Liver (tissue), 9 donors: ENCODE data around the gene ERAL1. TPM values are rescaled to one million over a fixed set of nuclear protein-coding genes. Genes with fewer than 3 reads are reported as not detected.
A peak's percentile ranks its signal among the peaks of the same experiment; 100 is the strongest.

Experiments
- DNase-seq: peaks from one replicate; pipeline ENCODE4 v3.0.0-alpha.2; 2017; ENCODE audit warnings: low spot score
- H3K27ac ChIP-seq, 2 donors: one replicate each; pipeline ENCODE4 v1.7.0; 2013; ENCODE audit warnings: inconsistent platforms in 2 of 2, low read length in 2 of 2, control low read depth in 1 of 2, low read depth in 1 of 2, mild to moderate bottlenecking in 1 of 2
- H3K27me3 ChIP-seq, 4 donors: one replicate each; pipeline versions ENCODE4 v1.6.1 to v1.7.0; 2013; ENCODE audit warnings: low read length in 3 of 4, inconsistent platforms in 1 of 4, mild to moderate bottlenecking in 1 of 4, moderate library complexity in 1 of 4; ENCODE audit not compliant: control insufficient read depth in 4 of 4, insufficient read depth in 4 of 4
- H3K36me3 ChIP-seq, 4 donors: one replicate each; pipeline versions ENCODE4 v1.6.1 to v1.7.0; 2013; ENCODE audit warnings: low read length in 3 of 4, mild to moderate bottlenecking in 3 of 4, low read depth in 1 of 4, moderate library complexity in 1 of 4; ENCODE audit not compliant: control insufficient read depth in 4 of 4, insufficient read depth in 3 of 4
- H3K4me1 ChIP-seq, 4 donors: one replicate each; pipeline versions ENCODE4 v1.6.1 to v1.7.0; 2013; ENCODE audit warnings: low read length in 3 of 4, mild to moderate bottlenecking in 3 of 4, moderate library complexity in 1 of 4; ENCODE audit not compliant: control insufficient read depth in 4 of 4, insufficient read depth in 4 of 4
- H3K4me3 ChIP-seq, 3 donors: one replicate each; pipeline versions ENCODE4 v1.6.1 to v1.7.0; 2013; ENCODE audit warnings: low read length in 3 of 3, control low read depth in 1 of 3, low read depth in 1 of 3, mild to moderate bottlenecking in 1 of 3
- H3K9ac ChIP-seq, 2 donors: one replicate each; pipeline ENCODE4 v1.7.0; 2013; ENCODE audit warnings: low read length in 2 of 2, mild to moderate bottlenecking in 2 of 2, moderate library complexity in 2 of 2, control low read depth in 1 of 2, low read depth in 1 of 2
- H3K9me3 ChIP-seq, 4 donors: one replicate each; pipeline versions ENCODE4 v1.6.1 to v1.7.0; 2013; ENCODE audit warnings: low read length in 3 of 4; ENCODE audit not compliant: control insufficient read depth in 4 of 4
- EGR1 ChIP-seq, 2 donors: IDR thresholded peaks; 2 replicates each; pipeline ENCODE4 v1.6.1; 2016 to 2018; ENCODE audit warnings: antibody characterized with exemption in 2 of 2, low read depth in 2 of 2
- FOXA1 ChIP-seq: IDR thresholded peaks from 2 replicates; pipeline ENCODE4 v1.6.1; 2016; ENCODE audit warnings: antibody characterized with exemption
- FOXA2 ChIP-seq: IDR thresholded peaks from 2 replicates; pipeline ENCODE4 v1.6.1; 2016; ENCODE audit warnings: antibody characterized with exemption
- GABPA ChIP-seq, 2 donors: IDR thresholded peaks in 1 of 2; conservative IDR thresholded peaks in 1 of 2; 2 replicates each; pipeline ENCODE4 v1.6.1; 2016; ENCODE audit warnings: antibody characterized with exemption in 2 of 2, mild to moderate bottlenecking in 1 of 2, moderate library complexity in 1 of 2
- HNF4A ChIP-seq, 2 donors: conservative IDR thresholded peaks; 2 replicates each; pipeline ENCODE4 v1.6.1; 2016; ENCODE audit warnings: antibody characterized with exemption in 2 of 2, mild to moderate bottlenecking in 2 of 2
- HNF4G ChIP-seq: IDR thresholded peaks from 2 replicates; pipeline ENCODE4 v1.6.1; 2016; ENCODE audit warnings: antibody characterized with exemption
- JUND ChIP-seq, 2 donors: IDR thresholded peaks; 2 replicates each; pipeline ENCODE4 v1.6.1; 2016; ENCODE audit warnings: antibody characterized with exemption in 2 of 2
- NR2F2 ChIP-seq: IDR thresholded peaks from 2 replicates; pipeline ENCODE4 v1.6.1; 2016; ENCODE audit warnings: antibody characterized with exemption
- RAD21 ChIP-seq, 2 donors: IDR thresholded peaks; 2 replicates each; pipeline ENCODE4 v1.6.1; 2016; ENCODE audit warnings: antibody characterized with exemption in 2 of 2, mild to moderate bottlenecking in 2 of 2
- RXRA ChIP-seq, 2 donors: IDR thresholded peaks; 2 replicates each; pipeline ENCODE4 v1.6.1; 2017 to 2018; ENCODE audit warnings: antibody characterized with exemption in 2 of 2, mild to moderate bottlenecking in 1 of 2
- SP1 ChIP-seq: IDR thresholded peaks from 2 replicates; pipeline ENCODE4 v1.6.1; 2018; ENCODE audit warnings: antibody characterized with exemption, mild to moderate bottlenecking
- TAF1 ChIP-seq: conservative IDR thresholded peaks from 2 replicates; pipeline ENCODE4 v1.6.1; 2016; ENCODE audit warnings: antibody characterized with exemption, mild to moderate bottlenecking
- YY1 ChIP-seq: IDR thresholded peaks from 2 replicates; pipeline ENCODE4 v1.6.1; 2016; ENCODE audit warnings: antibody characterized with exemption, mild to moderate bottlenecking
- WGBS: extraction: QIAGEN DNeasy Blood & Tissue Kit; methylation state at CpG from one replicate; pipeline ENCODE4 v1.1.7; 2013; 5-methylcytosine and 5-hydroxymethylcytosine counted together
- polyA plus RNA-seq, 2 donors: library from polyadenylated mRNA; stranded (reverse) in 1 of 2; unstranded in 1 of 2; fragments of 200-250 nt in 1 of 2; fragments of >200 nt in 1 of 2; fragmentation: Nextera tagmentation in 1 of 2; extraction: Ambion mirVana in 1 of 2; gene quantifications; one replicate each; pipeline versions ENCODE4 v1.2.1 to v1.2.3, GENCODE V29; 2013 to 2015
- total RNA-seq, 2 donors: library from RNA; depleted of rRNA; stranded (reverse); fragments of >200 nt; gene quantifications; one replicate each; pipeline ENCODE4 v1.2.3, GENCODE V29; 2014
- TF ChIP-seq, protein P1 (sequence below): IDR thresholded peaks from 2 replicates; pipeline ENCODE4 v1.6.1; 2016; ENCODE audit warnings: antibody characterized with exemption
- TF ChIP-seq, protein P2 (sequence below): IDR thresholded peaks from 2 replicates; pipeline ENCODE4 v1.6.1; 2016; ENCODE audit warnings: antibody characterized with exemption
- TF ChIP-seq, protein P3 (sequence below): IDR thresholded peaks from 2 replicates; pipeline ENCODE4 v1.6.1; 2016; ENCODE audit warnings: antibody characterized with exemption
- TF ChIP-seq, protein P4 (sequence below): IDR thresholded peaks from 2 replicates; pipeline ENCODE4 v1.6.1; 2016; ENCODE audit warnings: antibody characterized with exemption, mild to moderate bottlenecking
- TF ChIP-seq, protein P5 (sequence below): fragments of 150-350 bp; IDR thresholded peaks from 2 replicates; pipeline ENCODE4 v1.5.1; 2017; ENCODE audit warnings: improper control_type of control experiment, low read depth, low read length; ENCODE audit not compliant: missing input control
- donor health status: healthy.
- donor health status: healthy.
- donor health status: healthy.
- donor health status: healthy.
- donor health status: healthy.

Gene ERAL1
- total and polyA plus RNA-seq, 4 donors, result 17.3 to 34.5 (median 29.5) TPM

DNA sequence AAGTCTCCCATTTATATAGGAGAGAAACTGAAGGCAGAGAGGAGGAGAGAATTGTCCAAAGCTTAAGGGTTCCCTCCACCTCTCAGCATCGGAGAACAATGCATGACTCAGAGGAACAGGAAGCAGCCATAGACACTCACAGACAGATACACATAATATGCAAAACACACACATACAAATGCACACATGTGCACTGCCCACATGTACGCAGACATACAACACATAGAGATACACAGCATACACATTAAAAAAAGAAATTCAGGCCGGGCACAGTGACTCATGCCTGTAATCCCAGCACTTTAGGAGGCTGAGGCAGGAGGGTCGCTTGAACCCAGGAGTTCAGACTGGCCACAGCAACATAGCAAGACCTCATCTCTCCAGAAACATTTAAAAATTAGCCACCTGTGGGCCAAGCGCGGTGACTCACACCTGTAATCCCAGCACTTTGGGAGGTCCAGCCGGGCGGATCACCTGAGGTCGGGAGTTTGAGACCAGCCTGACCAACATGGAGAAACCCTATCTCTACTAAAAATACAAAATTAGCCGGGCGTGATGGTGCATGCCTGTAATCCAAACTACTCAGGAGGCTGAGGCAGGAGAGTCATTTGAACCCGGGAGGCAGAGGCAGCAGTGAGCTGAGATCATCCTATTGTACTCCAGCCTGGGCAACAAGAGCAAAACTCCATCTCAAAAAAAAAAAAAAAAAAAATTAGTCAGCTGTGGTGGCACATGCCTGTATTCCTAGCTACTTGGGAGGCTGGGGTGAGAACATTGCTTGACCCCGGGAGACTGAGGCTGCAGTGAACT lies 11.3 kb downstream of the ERAL1 start:
- peak; percentile 44 for DNase-seq
- Histone ChIP-seq H3K4me3 (no peak overlapping the region), H3K9ac (no peak overlapping the region), H3K36me3 (peaks cover 0 to 5% (median 0%) of the 10 kb centered on the region in 4 donors), H3K9me3 (no peaks in the 10 kb centered on the region), H3K27me3 (no peaks in the 10 kb centered on the region), H3K4me1 (no peaks in the 10 kb centered on the region), H3K27ac (no peak overlapping the region)
- TF ChIP-seq, protein P1, sequence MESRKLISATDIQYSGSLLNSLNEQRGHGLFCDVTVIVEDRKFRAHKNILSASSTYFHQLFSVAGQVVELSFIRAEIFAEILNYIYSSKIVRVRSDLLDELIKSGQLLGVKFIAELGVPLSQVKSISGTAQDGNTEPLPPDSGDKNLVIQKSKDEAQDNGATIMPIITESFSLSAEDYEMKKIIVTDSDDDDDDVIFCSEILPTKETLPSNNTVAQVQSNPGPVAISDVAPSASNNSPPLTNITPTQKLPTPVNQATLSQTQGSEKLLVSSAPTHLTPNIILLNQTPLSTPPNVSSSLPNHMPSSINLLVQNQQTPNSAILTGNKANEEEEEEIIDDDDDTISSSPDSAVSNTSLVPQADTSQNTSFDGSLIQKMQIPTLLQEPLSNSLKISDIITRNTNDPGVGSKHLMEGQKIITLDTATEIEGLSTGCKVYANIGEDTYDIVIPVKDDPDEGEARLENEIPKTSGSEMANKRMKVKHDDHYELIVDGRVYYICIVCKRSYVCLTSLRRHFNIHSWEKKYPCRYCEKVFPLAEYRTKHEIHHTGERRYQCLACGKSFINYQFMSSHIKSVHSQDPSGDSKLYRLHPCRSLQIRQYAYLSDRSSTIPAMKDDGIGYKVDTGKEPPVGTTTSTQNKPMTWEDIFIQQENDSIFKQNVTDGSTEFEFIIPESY, result no peak
- TF ChIP-seq FOXA2 (no peak), HNF4G (no peak), SP1 (no peak), NR2F2 (no peak), GABPA (IDR thresholded peaks at IDR 0.05 in 1 of 2, conservative IDR thresholded peaks at IDR 0.05 in 1 of 2) (no peak), RXRA (IDR thresholded peaks at IDR 0.05) (no peak), HNF4A (conservative IDR thresholded peaks at IDR 0.05) (no peak), YY1 (no peak), RAD21 (IDR thresholded peaks at IDR 0.05) (no peak), JUND (IDR thresholded peaks at IDR 0.05) (no peak), TAF1 (no peak), FOXA1 (no peak), EGR1 (IDR thresholded peaks at IDR 0.05; ENCODE audit: low read depth in 2 of 2) (no peak)
- TF ChIP-seq, protein P2, sequence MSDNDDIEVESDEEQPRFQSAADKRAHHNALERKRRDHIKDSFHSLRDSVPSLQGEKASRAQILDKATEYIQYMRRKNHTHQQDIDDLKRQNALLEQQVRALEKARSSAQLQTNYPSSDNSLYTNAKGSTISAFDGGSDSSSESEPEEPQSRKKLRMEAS, result no peak
- TF ChIP-seq, protein P3, sequence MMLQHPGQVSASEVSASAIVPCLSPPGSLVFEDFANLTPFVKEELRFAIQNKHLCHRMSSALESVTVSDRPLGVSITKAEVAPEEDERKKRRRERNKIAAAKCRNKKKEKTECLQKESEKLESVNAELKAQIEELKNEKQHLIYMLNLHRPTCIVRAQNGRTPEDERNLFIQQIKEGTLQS, result no peak
- TF ChIP-seq, protein P4, sequence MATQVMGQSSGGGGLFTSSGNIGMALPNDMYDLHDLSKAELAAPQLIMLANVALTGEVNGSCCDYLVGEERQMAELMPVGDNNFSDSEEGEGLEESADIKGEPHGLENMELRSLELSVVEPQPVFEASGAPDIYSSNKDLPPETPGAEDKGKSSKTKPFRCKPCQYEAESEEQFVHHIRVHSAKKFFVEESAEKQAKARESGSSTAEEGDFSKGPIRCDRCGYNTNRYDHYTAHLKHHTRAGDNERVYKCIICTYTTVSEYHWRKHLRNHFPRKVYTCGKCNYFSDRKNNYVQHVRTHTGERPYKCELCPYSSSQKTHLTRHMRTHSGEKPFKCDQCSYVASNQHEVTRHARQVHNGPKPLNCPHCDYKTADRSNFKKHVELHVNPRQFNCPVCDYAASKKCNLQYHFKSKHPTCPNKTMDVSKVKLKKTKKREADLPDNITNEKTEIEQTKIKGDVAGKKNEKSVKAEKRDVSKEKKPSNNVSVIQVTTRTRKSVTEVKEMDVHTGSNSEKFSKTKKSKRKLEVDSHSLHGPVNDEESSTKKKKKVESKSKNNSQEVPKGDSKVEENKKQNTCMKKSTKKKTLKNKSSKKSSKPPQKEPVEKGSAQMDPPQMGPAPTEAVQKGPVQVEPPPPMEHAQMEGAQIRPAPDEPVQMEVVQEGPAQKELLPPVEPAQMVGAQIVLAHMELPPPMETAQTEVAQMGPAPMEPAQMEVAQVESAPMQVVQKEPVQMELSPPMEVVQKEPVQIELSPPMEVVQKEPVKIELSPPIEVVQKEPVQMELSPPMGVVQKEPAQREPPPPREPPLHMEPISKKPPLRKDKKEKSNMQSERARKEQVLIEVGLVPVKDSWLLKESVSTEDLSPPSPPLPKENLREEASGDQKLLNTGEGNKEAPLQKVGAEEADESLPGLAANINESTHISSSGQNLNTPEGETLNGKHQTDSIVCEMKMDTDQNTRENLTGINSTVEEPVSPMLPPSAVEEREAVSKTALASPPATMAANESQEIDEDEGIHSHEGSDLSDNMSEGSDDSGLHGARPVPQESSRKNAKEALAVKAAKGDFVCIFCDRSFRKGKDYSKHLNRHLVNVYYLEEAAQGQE, result no peak
- TF ChIP-seq, protein P5, sequence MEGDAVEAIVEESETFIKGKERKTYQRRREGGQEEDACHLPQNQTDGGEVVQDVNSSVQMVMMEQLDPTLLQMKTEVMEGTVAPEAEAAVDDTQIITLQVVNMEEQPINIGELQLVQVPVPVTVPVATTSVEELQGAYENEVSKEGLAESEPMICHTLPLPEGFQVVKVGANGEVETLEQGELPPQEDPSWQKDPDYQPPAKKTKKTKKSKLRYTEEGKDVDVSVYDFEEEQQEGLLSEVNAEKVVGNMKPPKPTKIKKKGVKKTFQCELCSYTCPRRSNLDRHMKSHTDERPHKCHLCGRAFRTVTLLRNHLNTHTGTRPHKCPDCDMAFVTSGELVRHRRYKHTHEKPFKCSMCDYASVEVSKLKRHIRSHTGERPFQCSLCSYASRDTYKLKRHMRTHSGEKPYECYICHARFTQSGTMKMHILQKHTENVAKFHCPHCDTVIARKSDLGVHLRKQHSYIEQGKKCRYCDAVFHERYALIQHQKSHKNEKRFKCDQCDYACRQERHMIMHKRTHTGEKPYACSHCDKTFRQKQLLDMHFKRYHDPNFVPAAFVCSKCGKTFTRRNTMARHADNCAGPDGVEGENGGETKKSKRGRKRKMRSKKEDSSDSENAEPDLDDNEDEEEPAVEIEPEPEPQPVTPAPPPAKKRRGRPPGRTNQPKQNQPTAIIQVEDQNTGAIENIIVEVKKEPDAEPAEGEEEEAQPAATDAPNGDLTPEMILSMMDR, result no peak
- WGBS, result 93% methylated on average over 13 of the region's 13 CpGs
